Breast epithelium (tissue), 3 donors: ENCODE results near the gene CD86.

Experiments
- POLR2A ChIP-seq: fragments of 450-650 bp; IDR thresholded peaks from one replicate; pipeline ENCODE4 v1.6.1; 2016; ENCODE audit warnings: antibody characterized with exemption, mild to moderate bottlenecking, moderate library complexity
- POLR2AphosphoS5 ChIP-seq, 3 donors: sonication (generic); formaldehyde crosslinking; IDR thresholded peaks; one replicate each; pipeline ENCODE4 v1.6.1; 2017; ENCODE audit warnings: antibody characterized with exemption in 3 of 3
- TF ChIP-seq, protein P1 (sequence below), 3 donors: fragments of 450-650 bp; IDR thresholded peaks; one replicate each; pipeline ENCODE4 v1.5.1; 2016 to 2017; ENCODE audit warnings: antibody characterized with exemption in 3 of 3, mild to moderate bottlenecking in 3 of 3, moderate library complexity in 3 of 3

DNA sequence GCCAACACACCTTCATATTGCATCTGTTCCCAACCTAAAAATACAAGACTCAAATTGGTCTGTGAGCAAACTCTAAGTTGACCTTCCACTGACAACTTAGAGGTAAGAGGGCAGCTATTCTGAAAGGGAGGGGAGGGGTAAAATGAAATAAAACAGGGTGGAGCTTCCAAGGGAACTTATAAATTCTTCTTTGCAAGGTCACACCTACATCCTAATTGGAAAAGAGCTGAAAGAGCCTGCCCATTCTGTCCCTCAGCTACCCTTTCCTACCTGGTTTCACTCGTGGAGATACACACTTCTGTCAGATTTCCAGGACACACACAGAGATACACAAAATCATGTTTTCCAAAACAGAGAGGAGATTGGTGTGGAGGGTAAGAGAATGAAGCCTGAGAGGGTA, 34.1 kb upstream of the CD86 start:
- TF ChIP-seq POLR2AphosphoS5 (IDR thresholded peaks at IDR 0.05) (no peak), POLR2A (no peak)
- TF ChIP-seq, protein P1, sequence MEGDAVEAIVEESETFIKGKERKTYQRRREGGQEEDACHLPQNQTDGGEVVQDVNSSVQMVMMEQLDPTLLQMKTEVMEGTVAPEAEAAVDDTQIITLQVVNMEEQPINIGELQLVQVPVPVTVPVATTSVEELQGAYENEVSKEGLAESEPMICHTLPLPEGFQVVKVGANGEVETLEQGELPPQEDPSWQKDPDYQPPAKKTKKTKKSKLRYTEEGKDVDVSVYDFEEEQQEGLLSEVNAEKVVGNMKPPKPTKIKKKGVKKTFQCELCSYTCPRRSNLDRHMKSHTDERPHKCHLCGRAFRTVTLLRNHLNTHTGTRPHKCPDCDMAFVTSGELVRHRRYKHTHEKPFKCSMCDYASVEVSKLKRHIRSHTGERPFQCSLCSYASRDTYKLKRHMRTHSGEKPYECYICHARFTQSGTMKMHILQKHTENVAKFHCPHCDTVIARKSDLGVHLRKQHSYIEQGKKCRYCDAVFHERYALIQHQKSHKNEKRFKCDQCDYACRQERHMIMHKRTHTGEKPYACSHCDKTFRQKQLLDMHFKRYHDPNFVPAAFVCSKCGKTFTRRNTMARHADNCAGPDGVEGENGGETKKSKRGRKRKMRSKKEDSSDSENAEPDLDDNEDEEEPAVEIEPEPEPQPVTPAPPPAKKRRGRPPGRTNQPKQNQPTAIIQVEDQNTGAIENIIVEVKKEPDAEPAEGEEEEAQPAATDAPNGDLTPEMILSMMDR (IDR thresholded peaks at IDR 0.05), result no peak
